Common myeloid progenitor, CD34-positive (primary cell): ENCODE data around the gene ULK3.

Source experiments
- CTCF ChIA-PET: fragments of 350-600 bp; sonication (Branson Sonifier 250); formaldehyde crosslinking; loops from one replicate; lab custom pipeline; 2021; ENCODE audit warnings: antibody characterized with exemption; lab: Charles Lee
- POLR2A ChIA-PET: fragments of 350-600 bp; sonication (Branson Sonifier 250); formaldehyde crosslinking; loops from one replicate; lab custom pipeline; 2021; ENCODE audit warnings: antibody characterized with exemption; lab: Charles Lee
- DNase-seq, 3 donors: peaks; one replicate each; pipeline versions ENCODE4 v3.0.0 to v3.0.0-alpha.2; 2013
- H3K27ac ChIP-seq, 2 experiments: 1 replicate in 1 of 2; 2 replicates in 1 of 2; pipeline ENCODE4 v1.7.0; 2013; ENCODE audit warnings: inconsistent platforms in 2 of 2, low read length in 2 of 2, mild to moderate bottlenecking in 2 of 2, low read depth in 1 of 2, moderate library complexity in 1 of 2; ENCODE audit not compliant: severe bottlenecking in 2 of 2, insufficient read depth in 1 of 2, poor library complexity in 1 of 2
- H3K27me3 ChIP-seq, 5 experiments: replicated peaks in 2 of 5; 1 replicate in 3 of 5; 2 replicates in 2 of 5; pipeline versions ENCODE4 v1.6.1 to v1.7.0; 2013; ENCODE audit warnings: low read length in 4 of 5, mild to moderate bottlenecking in 2 of 5, moderate library complexity in 2 of 5, inconsistent platforms in 1 of 5; ENCODE audit not compliant: insufficient read depth in 5 of 5, control insufficient read depth in 4 of 5
- H3K36me3 ChIP-seq, 4 experiments: 1 replicate in 2 of 4; 2 replicates in 2 of 4; pipeline versions ENCODE4 v1.6.1 to v1.7.0; 2013; ENCODE audit warnings: low read length in 3 of 4, control low read depth in 1 of 4, mild to moderate bottlenecking in 1 of 4; ENCODE audit not compliant: control insufficient read depth in 4 of 4, insufficient read depth in 4 of 4
- H3K4me1 ChIP-seq, 4 experiments: 1 replicate in 3 of 4; 2 replicates in 1 of 4; pipeline versions ENCODE4 v1.6.1 to v1.7.1; 2013; ENCODE audit warnings: low read length in 3 of 4, mild to moderate bottlenecking in 3 of 4, control low read depth in 1 of 4, inconsistent platforms in 1 of 4, moderate library complexity in 1 of 4; ENCODE audit not compliant: control insufficient read depth in 4 of 4, insufficient read depth in 4 of 4; ENCODE audit errors: control extremely low read depth in 1 of 4
- H3K4me3 ChIP-seq, 7 experiments: 1 replicate in 4 of 7; 2 replicates in 3 of 7; pipeline versions ENCODE4 v1.5.1 to v1.7.0; 2013; ENCODE audit warnings: mild to moderate bottlenecking in 7 of 7, low read length in 6 of 7, moderate library complexity in 6 of 7, inconsistent platforms in 2 of 7, low read depth in 2 of 7, control low read depth in 1 of 7; ENCODE audit not compliant: insufficient read depth in 4 of 7, control insufficient read depth in 1 of 7; ENCODE audit errors: extremely low read depth in 1 of 7
- H3K9me3 ChIP-seq, 5 experiments: 1 replicate in 4 of 5; 2 replicates in 1 of 5; pipeline versions ENCODE4 v1.6.1 to v1.7.1; 2013; ENCODE audit warnings: low read length in 4 of 5, mild to moderate bottlenecking in 2 of 5, inconsistent platforms in 1 of 5, low read depth in 1 of 5, moderate library complexity in 1 of 5; ENCODE audit not compliant: control insufficient read depth in 4 of 5, insufficient read depth in 2 of 5; ENCODE audit errors: control extremely low read depth in 1 of 5
- WGBS: methylation state at CpG from one replicate; pipeline ENCODE4 v1.1.5; 2013; ENCODE audit not compliant: insufficient coverage; 5-methylcytosine and 5-hydroxymethylcytosine counted together

The ULK3 gene

GRCh38 chr15:74833376-74834107 lies 9.4 kb downstream of the ULK3 start:
- Histone ChIP-seq H3K9me3 (no peaks in the 10 kb centered on the region), H3K27ac (no peak overlapping the region), H3K27me3 (peaks cover 0 to 3% (median 0%) of the 10 kb centered on the region in 5 experiments), H3K4me3 (no peak overlapping the region), H3K36me3 (peaks cover 0 to 36% (median 18%) of the 10 kb centered on the region in 4 experiments), H3K4me1 (peaks cover 0 to 20% (median 15%) of the 10 kb centered on the region in 4 experiments)
- CTCF ChIA-PET, result interaction anchor here (0.8 to 2.3 kb wide), 14 partner anchors 9 to 212 kb away, joined by 3 to 8 read pairs (median 4); partner anchors contain the start of gene ULK3
- POLR2A ChIA-PET, result interaction anchor here (0.6 kb wide), 1 partner anchor 180 kb away, joined by 3 read pairs; no protein-coding TSS in a partner anchor
- WGBS, result 67% methylated on average over 10 of the region's 12 CpGs
- peak in 2 of 3 donors; percentile 35 to 37 for DNase-seq

DNA sequence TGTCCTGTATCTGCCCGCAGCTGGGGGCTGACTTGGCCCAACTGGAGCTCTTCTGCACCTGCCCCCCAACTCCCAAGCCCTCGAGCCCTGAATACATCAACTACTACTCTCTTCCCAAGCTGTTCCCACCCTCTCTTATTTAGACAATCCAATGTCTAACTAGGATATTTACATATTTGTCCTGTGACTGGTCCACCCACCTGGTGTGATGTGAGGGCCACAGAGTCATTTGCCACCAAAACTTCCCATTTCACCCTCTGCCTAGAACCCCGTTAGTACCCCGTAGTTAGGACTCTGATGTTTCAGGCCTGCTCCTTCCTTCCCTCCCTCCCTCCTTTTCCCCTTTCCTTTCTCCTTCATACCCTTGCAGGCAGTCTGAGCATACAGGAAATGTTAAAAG lies 10.1 kb downstream of the ULK3 start:
- Histone ChIP-seq H3K4me3 (no peak overlapping the region), H3K36me3 (peaks cover 0 to 29% (median 12%) of the 10 kb centered on the region in 4 experiments), H3K4me1 (peaks cover 0 to 20% (median 15%) of the 10 kb centered on the region in 4 experiments), H3K27me3 (peaks cover 0 to 10% (median 1%) of the 10 kb centered on the region in 5 experiments), H3K27ac (no peak overlapping the region), H3K9me3 (no peaks in the 10 kb centered on the region)
- POLR2A ChIA-PET, result no interaction called here
- DNase-seq, result no peak
- WGBS, result 88% methylated on average over 2 of the region's 4 CpGs
- CTCF ChIA-PET, result interaction anchor here (0.8 to 2.3 kb wide), 13 partner anchors 8 to 211 kb away, joined by 3 to 8 read pairs (median 4); partner anchors contain the start of gene ULK3

- Histone ChIP-seq H3K27ac (no peak overlapping the region), H3K9me3 (no peaks in the 10 kb centered on the region), H3K4me1 (peaks cover 0 to 20% (median 15%) of the 10 kb centered on the region in 4 experiments), H3K36me3 (peaks cover 0 to 20% (median 7%) of the 10 kb centered on the region in 4 experiments), H3K4me3 (no peak overlapping the region), H3K27me3 (peaks cover 0 to 19% (median 6%) of the 10 kb centered on the region in 5 experiments)
- no peak for DNase-seq
- ChIA-PET CTCF (interaction anchor here (1.0 to 2.3 kb wide), 6 partner anchors 10 to 60 kb away, joined by 3 to 8 read pairs (median 4); partner anchors contain the start of gene ULK3), POLR2A (no interaction called here)
- 90% methylated on average over 12 of the region's 15 CpGs for WGBS
These were observed 11.0 kb downstream of the ULK3 start for GRCh38 chr15:74831813-74832495.

GRCh38 chr15:74830868-74831267 lies 12.1 kb downstream of the ULK3 start:
- 100% methylated on average over 5 of the region's 5 CpGs for WGBS
- peaks cover 0 to 25% (median 9%) of the 10 kb centered on the region in 5 experiments for H3K27me3 ChIP-seq
- ChIA-PET POLR2A (no interaction called here), CTCF (interaction anchor here (0.7 to 1.7 kb wide), 5 partner anchors 9 to 120 kb away, joined by 3 to 4 read pairs (median 3); no protein-coding TSS in a partner anchor)
- H3K9me3 ChIP-seq, result no peaks in the 10 kb centered on the region
- DNase-seq, result no peak
- peaks cover 0 to 10% (median 2%) of the 10 kb centered on the region in 4 experiments for H3K36me3 ChIP-seq
- H3K27ac ChIP-seq, result no peak overlapping the region
- no peak overlapping the region for H3K4me3 ChIP-seq
- peaks cover 0 to 23% (median 20%) of the 10 kb centered on the region in 4 experiments for H3K4me1 ChIP-seq

DNA sequence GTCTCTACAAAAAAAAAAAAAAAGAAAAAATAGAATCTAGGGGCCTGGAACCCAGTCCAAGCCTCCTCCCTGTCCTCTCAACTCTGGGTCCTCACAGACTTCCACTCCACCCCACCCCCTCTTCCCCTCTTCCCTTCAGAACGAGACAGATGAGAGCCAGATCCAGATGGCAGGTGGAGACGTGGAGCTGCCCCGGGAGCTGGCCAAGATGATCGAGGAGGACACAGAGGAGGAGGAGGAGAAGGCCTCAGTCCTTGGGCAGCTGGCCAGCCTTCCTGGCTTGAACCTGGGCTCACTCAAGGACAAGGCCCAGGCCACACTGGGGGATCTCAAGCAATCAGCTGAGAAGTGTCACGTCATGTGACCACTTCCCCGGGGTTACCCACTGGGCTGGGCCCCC lies 13.0 kb downstream of the ULK3 start:
- peaks cover 0 to 3% (median 0%) of the 10 kb centered on the region in 4 experiments for H3K36me3 ChIP-seq
- peaks cover 0 to 23% (median 20%) of the 10 kb centered on the region in 4 experiments for H3K4me1 ChIP-seq
- peaks cover 0 to 29% (median 9%) of the 10 kb centered on the region in 5 experiments for H3K27me3 ChIP-seq
- DNase-seq, result no peak
- no peaks in the 10 kb centered on the region for H3K9me3 ChIP-seq
- 81% methylated on average over 5 of the region's 6 CpGs for WGBS
- no peak overlapping the region for H3K27ac ChIP-seq
- ChIA-PET CTCF (interaction anchor here (0.7 to 1.7 kb wide), 10 partner anchors 8 to 195 kb away, joined by 3 to 5 read pairs (median 4); partner anchors contain the start of gene FAM219B), POLR2A (no interaction called here)
- no peak overlapping the region for H3K4me3 ChIP-seq

- POLR2A ChIA-PET, result no interaction called here
- CTCF ChIA-PET, result interaction anchor here (1.0 to 1.7 kb wide), 8 partner anchors 9 to 77 kb away, joined by 3 to 5 read pairs (median 4); partner anchors contain the start of gene FAM219B
- Histone ChIP-seq H3K4me3 (no peak overlapping the region), H3K9me3 (no peaks in the 10 kb centered on the region), H3K27ac (no peak overlapping the region), H3K27me3 (peaks cover 0 to 29% (median 9%) of the 10 kb centered on the region in 5 experiments), H3K4me1 (peaks cover 0 to 23% (median 20%) of the 10 kb centered on the region in 4 experiments), H3K36me3 (peaks cover 0 to 3% (median 0%) of the 10 kb centered on the region in 4 experiments)
- no peak for DNase-seq
- 100% methylated on average over 2 of the region's 3 CpGs for WGBS
These were observed 13.5 kb downstream of the ULK3 start for GRCh38 chr15:74829486-74829885.
